HEK293T (cell line): ENCODE measurements around the gene TLR5.

Experiments used
- BHLHE40 ChIP-seq: fragments of 450-650 bp; IDR thresholded peaks from 2 replicates; pipeline ENCODE4 v1.6.1; 2016; ENCODE audit warnings: mild to moderate bottlenecking, moderate library complexity, borderline replicate concordance
- CTBP1 ChIP-seq: fragments of 450-650 bp; IDR thresholded peaks from 2 replicates; pipeline ENCODE4 v1.6.1; 2016; ENCODE audit warnings: borderline replicate concordance
- ELF4 ChIP-seq: fragments of 450-650 bp; IDR thresholded peaks from 2 replicates; pipeline ENCODE4 v1.6.1; 2017; ENCODE audit warnings: antibody characterized with exemption
- FOXA1 ChIP-seq: fragments of 450-650 bp; IDR thresholded peaks from 2 replicates; pipeline ENCODE4 v1.6.1; 2016; ENCODE audit warnings: mild to moderate bottlenecking
- FOXK2 ChIP-seq: fragments of 450-650 bp; IDR thresholded peaks from 2 replicates; pipeline ENCODE4 v1.6.1; 2016; ENCODE audit warnings: mild to moderate bottlenecking
- FOXM1 ChIP-seq: fragments of 450-650 bp; IDR thresholded peaks from 2 replicates; pipeline ENCODE4 v1.6.1; 2017; ENCODE audit warnings: mild to moderate bottlenecking, borderline replicate concordance
- HDGF ChIP-seq: fragments of 450-650 bp; IDR thresholded peaks from 2 replicates; pipeline ENCODE4 v1.6.1; 2017; ENCODE audit warnings: antibody characterized with exemption, borderline replicate concordance
- LEF1 ChIP-seq: fragments of 450-650 bp; IDR thresholded peaks from 2 replicates; pipeline ENCODE4 v1.6.1; 2017; ENCODE audit warnings: mild to moderate bottlenecking, borderline replicate concordance
- NFRKB ChIP-seq: fragments of 450-650 bp; IDR thresholded peaks from 2 replicates; pipeline ENCODE4 v1.6.1; 2016; ENCODE audit warnings: mild to moderate bottlenecking, moderate library complexity
- SP1 ChIP-seq: fragments of 450-650 bp; IDR thresholded peaks from 2 replicates; pipeline ENCODE4 v1.6.1; 2017
- SUZ12 ChIP-seq: fragments of 450-650 bp; IDR thresholded peaks from 2 replicates; pipeline ENCODE4 v1.6.1; 2016; ENCODE audit warnings: mild to moderate bottlenecking
- TARDBP ChIP-seq: fragments of 450-650 bp; IDR thresholded peaks from 2 replicates; pipeline ENCODE4 v1.6.1; 2016
- ZNF384 ChIP-seq: fragments of 450-650 bp; IDR thresholded peaks from 2 replicates; pipeline ENCODE4 v1.6.1; 2016
- TF ChIP-seq, protein P1 (sequence below): fragments of 450-650 bp; IDR thresholded peaks from 2 replicates; pipeline ENCODE4 v1.6.1; 2016

DNA sequence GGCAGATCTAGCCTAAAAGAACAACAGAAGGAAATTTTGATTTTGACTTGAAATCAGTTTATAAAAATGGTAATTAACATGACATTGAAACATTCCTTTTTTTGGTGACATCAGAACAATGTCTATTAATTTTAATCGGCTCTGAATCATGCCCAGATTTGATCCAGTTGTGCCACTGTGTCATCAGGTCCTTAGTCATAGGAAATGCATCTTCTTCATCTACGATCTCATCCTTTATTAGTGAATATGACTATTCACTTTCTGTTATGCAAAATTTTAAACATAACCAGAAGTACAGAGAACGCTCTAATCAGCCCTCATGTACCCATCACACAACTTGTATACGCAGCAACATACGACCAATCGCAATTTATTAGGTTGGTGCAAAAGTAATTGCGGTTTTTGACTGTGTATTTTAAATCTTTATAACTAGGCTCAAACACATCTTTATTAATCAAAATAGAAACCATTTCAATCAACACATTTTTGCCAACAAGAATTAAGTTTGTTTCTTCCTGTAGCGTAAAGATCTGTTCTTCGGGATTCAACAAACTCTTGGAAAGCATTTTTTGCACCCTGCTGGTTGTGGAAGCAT lies 40.3 kb upstream of the TLR5 start:
- TF ChIP-seq BHLHE40, result no peak
- TF ChIP-seq, protein P1, sequence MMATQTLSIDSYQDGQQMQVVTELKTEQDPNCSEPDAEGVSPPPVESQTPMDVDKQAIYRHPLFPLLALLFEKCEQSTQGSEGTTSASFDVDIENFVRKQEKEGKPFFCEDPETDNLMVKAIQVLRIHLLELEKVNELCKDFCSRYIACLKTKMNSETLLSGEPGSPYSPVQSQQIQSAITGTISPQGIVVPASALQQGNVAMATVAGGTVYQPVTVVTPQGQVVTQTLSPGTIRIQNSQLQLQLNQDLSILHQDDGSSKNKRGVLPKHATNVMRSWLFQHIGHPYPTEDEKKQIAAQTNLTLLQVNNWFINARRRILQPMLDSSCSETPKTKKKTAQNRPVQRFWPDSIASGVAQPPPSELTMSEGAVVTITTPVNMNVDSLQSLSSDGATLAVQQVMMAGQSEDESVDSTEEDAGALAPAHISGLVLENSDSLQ, result no peak
- no peak for TF ChIP-seq ZNF384
- no peak for TF ChIP-seq LEF1
- TF ChIP-seq ELF4, result peak; percentile 85
- no peak for TF ChIP-seq TARDBP
- no peak for TF ChIP-seq NFRKB
- no peak for TF ChIP-seq SUZ12
- TF ChIP-seq FOXM1, result no peak
- TF ChIP-seq CTBP1, result no peak
- TF ChIP-seq HDGF, result no peak
- TF ChIP-seq SP1, result no peak
- TF ChIP-seq FOXK2, result no peak
- TF ChIP-seq FOXA1, result no peak
